Cardiac muscle cell (in vitro differentiated cells and primary cell): ENCODE measurements around the gene NCDN. TPM values are rescaled to one million over a fixed set of nuclear protein-coding genes. Genes with fewer than 3 reads are reported as not detected.

Experiments
- DNase-seq, 2 donors: peaks; one replicate each; pipeline versions ENCODE4 v3.0.0 to v3.0.0-alpha.2; 2010 to 2017; ENCODE audit warnings: low read depth in 1 of 2, low spot score in 1 of 2
- H3K27ac ChIP-seq: fragments of 200-600 bp; sonication (generic); 2 replicates; pipeline ENCODE4 v1.5.1; 2016
- H3K27me3 ChIP-seq: fragments of 200-600 bp; sonication (generic); 2 replicates; pipeline ENCODE4 v1.6.0; 2016; ENCODE audit warnings: control low read depth
- H3K36me3 ChIP-seq: fragments of 200-600 bp; sonication (generic); 2 replicates; pipeline ENCODE4 v1.5.1; 2016; ENCODE audit warnings: control low read depth
- H3K4me1 ChIP-seq: fragments of 200-600 bp; sonication (generic); 2 replicates; pipeline ENCODE4 v1.8.1; 2017; ENCODE audit warnings: low read depth, mild to moderate bottlenecking, mixed run types
- H3K4me3 ChIP-seq: fragments of 200-600 bp; sonication (generic); 2 replicates; pipeline ENCODE4 v1.5.1; 2016; ENCODE audit warnings: mild to moderate bottlenecking
- H3K9me3 ChIP-seq: fragments of 200-600 bp; sonication (generic); 2 replicates; pipeline ENCODE4 v1.5.1; 2017; ENCODE audit warnings: low read depth, mild to moderate bottlenecking, control low read depth
- CTCF ChIP-seq: IDR thresholded peaks from 2 replicates; pipeline ENCODE4 v1.5.1; 2012; ENCODE audit warnings: low read depth, mild to moderate bottlenecking, low read length
- polyA plus RNA-seq: library from polyadenylated mRNA; unstranded; fragments of >200 nt; fragmentation: Nextera tagmentation; extraction: Ambion mirVana; gene quantifications from 2 replicates; pipeline ENCODE4 v1.2.1, GENCODE V29; 2016
- total RNA-seq: library from RNA; depleted of rRNA; stranded (reverse); fragments of >200 nt; gene quantifications from 2 replicates; pipeline ENCODE4 v1.2.3, GENCODE V29; 2016

The NCDN gene
- total and polyA plus RNA-seq, 2 experiments from 2014 or later, result 43.9 to 46.2 TPM

- no peaks in the 10 kb centered on the region for H3K36me3 ChIP-seq
- no peak overlapping the region for H3K4me3 ChIP-seq
- no peaks in the 10 kb centered on the region for H3K4me1 ChIP-seq
- DNase-seq, result no peak
- no peaks in the 10 kb centered on the region for H3K27me3 ChIP-seq
- H3K27ac ChIP-seq, result peak overlapping the region; percentile 68
- no peak for TF ChIP-seq CTCF
- H3K9me3 ChIP-seq, result no peaks in the 10 kb centered on the region
These were observed 38.2 kb upstream of the NCDN start for GRCh38 chr1:35519432-35519831.

GRCh38 chr1:35524106-35524505 is 33.5 kb upstream of the NCDN start:
- H3K36me3 ChIP-seq, result no peaks in the 10 kb centered on the region
- TF ChIP-seq CTCF, result no peak

GRCh38 chr1:35530168-35530567 is 27.4 kb upstream of the NCDN start:
- no peak for TF ChIP-seq CTCF
- Histone ChIP-seq H3K27ac (no peak overlapping the region), H3K9me3 (no peaks in the 10 kb centered on the region), H3K4me1 (no peaks in the 10 kb centered on the region), H3K27me3 (no peaks in the 10 kb centered on the region), H3K4me3 (no peak overlapping the region), H3K36me3 (no peaks in the 10 kb centered on the region)
- DNase-seq, result no peak

More at GRCh38 chr1:35524106-35524505, 33.5 kb upstream of the NCDN start:
- no peaks in the 10 kb centered on the region for H3K9me3 ChIP-seq
- no peaks in the 10 kb centered on the region for H3K27me3 ChIP-seq
- H3K27ac ChIP-seq, result no peak overlapping the region
- H3K4me1 ChIP-seq, result no peaks in the 10 kb centered on the region
- H3K4me3 ChIP-seq, result no peak overlapping the region
- no peak for DNase-seq

- no peaks in the 10 kb centered on the region for H3K27me3 ChIP-seq
- H3K36me3 ChIP-seq, result no peaks in the 10 kb centered on the region
- H3K4me3 ChIP-seq, result no peak overlapping the region
- H3K4me1 ChIP-seq, result no peaks in the 10 kb centered on the region
- H3K9me3 ChIP-seq, result no peaks in the 10 kb centered on the region
- H3K27ac ChIP-seq, result no peak overlapping the region
- TF ChIP-seq CTCF, result no peak
- DNase-seq, result no peak
These were observed 26.7 kb upstream of the NCDN start for GRCh38 chr1:35530946-35531345.

- H3K36me3 ChIP-seq, result no peaks in the 10 kb centered on the region
- no peak overlapping the region for H3K27ac ChIP-seq
- no peaks in the 10 kb centered on the region for H3K9me3 ChIP-seq
- TF ChIP-seq CTCF, result no peak
- H3K4me3 ChIP-seq, result no peak overlapping the region
- no peak for DNase-seq
- H3K27me3 ChIP-seq, result no peaks in the 10 kb centered on the region
- no peaks in the 10 kb centered on the region for H3K4me1 ChIP-seq
These were observed 26.2 kb upstream of the NCDN start for GRCh38 chr1:35531368-35531767.
